ENCODE measurements around the gene KMT2D.

KMT2D gene

DNA sequence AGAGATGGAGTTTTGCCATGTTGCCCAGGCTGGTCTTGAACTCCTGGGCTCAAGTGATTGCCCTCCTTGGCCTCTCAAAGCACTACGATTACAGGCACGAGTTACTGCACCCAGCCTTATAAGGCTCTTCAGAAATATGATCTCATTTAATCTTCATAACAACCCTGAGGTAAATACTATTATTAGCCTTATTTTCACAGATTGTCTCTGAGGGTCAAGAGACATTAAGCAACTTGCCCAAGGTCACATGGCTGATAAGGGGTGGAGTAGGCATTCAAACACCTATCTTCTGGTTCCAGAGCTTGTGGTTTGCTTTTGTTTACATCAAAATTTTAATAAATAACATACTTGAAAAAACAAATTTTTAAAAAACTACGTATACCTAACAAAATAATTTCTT is 47.2 kb downstream of the KMT2D start:
- no peak for DNase-seq

- DNase-seq = no peak
Observed at GRCh38 chr12:49012739-49013138, 47.9 kb downstream of the KMT2D start.

Data from DMS 273 treated with DMSO at 0.1 percent for 48 hours (cell line).